Sigmoid colon (tissue), 4 donors: ENCODE results near the gene NUF2.

Experiments used
- POLR2A ChIP-seq, 2 donors: fragments of 450-650 bp; IDR thresholded peaks; one replicate each; pipeline ENCODE4 v1.6.1; 2016; ENCODE audit warnings: antibody characterized with exemption in 2 of 2, mild to moderate bottlenecking in 2 of 2, moderate library complexity in 2 of 2
- POLR2AphosphoS5 ChIP-seq, 4 donors: sonication (generic); formaldehyde crosslinking; IDR thresholded peaks; one replicate each; pipeline ENCODE4 v1.6.1; 2017; ENCODE audit warnings: antibody characterized with exemption in 4 of 4
- TF ChIP-seq, protein P1 (sequence below), 4 experiments: fragments of 450-650 bp in 3 of 4; fragments of 200-600 bp in 1 of 4; IDR thresholded peaks; one replicate each; pipeline ENCODE4 v1.5.1; 2016 to 2019; ENCODE audit warnings: antibody characterized with exemption in 4 of 4, mild to moderate bottlenecking in 3 of 4, moderate library complexity in 2 of 4

DNA sequence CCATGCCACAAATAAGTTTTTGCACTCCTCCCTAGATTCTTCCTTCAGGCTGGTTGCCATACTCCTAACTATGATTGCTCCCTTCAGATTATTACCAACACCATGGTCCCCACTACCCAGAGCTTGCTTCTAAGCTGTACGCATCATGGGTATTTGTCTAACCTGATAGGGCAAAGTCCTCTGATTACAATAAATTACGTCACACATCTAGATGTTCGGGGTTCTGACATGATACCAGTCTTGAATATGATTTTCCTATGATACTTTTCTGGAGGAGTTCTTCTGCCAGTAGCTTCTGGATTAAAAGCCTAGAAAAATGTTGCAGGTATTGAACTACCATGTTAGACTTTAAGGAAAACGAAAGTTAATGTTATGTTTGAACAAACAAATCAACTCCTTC, 67.2 kb downstream of the NUF2 start:
- TF ChIP-seq, protein P1, sequence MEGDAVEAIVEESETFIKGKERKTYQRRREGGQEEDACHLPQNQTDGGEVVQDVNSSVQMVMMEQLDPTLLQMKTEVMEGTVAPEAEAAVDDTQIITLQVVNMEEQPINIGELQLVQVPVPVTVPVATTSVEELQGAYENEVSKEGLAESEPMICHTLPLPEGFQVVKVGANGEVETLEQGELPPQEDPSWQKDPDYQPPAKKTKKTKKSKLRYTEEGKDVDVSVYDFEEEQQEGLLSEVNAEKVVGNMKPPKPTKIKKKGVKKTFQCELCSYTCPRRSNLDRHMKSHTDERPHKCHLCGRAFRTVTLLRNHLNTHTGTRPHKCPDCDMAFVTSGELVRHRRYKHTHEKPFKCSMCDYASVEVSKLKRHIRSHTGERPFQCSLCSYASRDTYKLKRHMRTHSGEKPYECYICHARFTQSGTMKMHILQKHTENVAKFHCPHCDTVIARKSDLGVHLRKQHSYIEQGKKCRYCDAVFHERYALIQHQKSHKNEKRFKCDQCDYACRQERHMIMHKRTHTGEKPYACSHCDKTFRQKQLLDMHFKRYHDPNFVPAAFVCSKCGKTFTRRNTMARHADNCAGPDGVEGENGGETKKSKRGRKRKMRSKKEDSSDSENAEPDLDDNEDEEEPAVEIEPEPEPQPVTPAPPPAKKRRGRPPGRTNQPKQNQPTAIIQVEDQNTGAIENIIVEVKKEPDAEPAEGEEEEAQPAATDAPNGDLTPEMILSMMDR (IDR thresholded peaks at IDR 0.05): no peak
- TF ChIP-seq POLR2AphosphoS5 (IDR thresholded peaks at IDR 0.05) (no peak), POLR2A (IDR thresholded peaks at IDR 0.05) (no peak)
